OCI-LY3 (cell line): ENCODE data around the gene LRCH1.

Experiments
- H2AFZ ChIP-seq: fragments of 200-600, 300-600 bp; shearing (Covaris generic); 2 replicates; pipeline ENCODE4 v1.6.0; 2014; ENCODE audit warnings: antibody characterized with exemption, low read depth, low read length
- H3K27ac ChIP-seq: fragments of 200-600, 300-600 bp; sonication (generic); 2 replicates; pipeline ENCODE4 v1.5.1; 2014; ENCODE audit warnings: mild to moderate bottlenecking, low read length, moderate library complexity, mixed read lengths
- H3K27me3 ChIP-seq: fragments of 200-600, 300-600 bp; sonication (generic); 2 replicates; pipeline ENCODE4 v1.6.1; 2014; ENCODE audit warnings: low read depth, low read length, mixed read lengths
- H3K36me3 ChIP-seq: fragments of 200-600, 300-600 bp; sonication (generic); replicated peaks from 2 replicates; pipeline ENCODE3; 2014; ENCODE audit warnings: low read depth, low read length, mixed read lengths
- H3K4me1 ChIP-seq: fragments of 300-600, 200-600 bp; sonication (generic); 2 replicates; pipeline ENCODE4 v1.6.1; 2014; ENCODE audit warnings: low read length, mixed read lengths
- H3K4me2 ChIP-seq: fragments of 200-600, 300-600 bp; sonication (generic); 2 replicates; pipeline ENCODE4 v1.6.1; 2014; ENCODE audit warnings: low read length, mixed read lengths
- H3K4me3 ChIP-seq: fragments of 300-600, 200-600 bp; sonication (generic); 2 replicates; pipeline ENCODE4 v1.5.1; 2014; ENCODE audit warnings: antibody characterized with exemption, mild to moderate bottlenecking, low read length, moderate library complexity
- H3K79me2 ChIP-seq: fragments of 300-600, 200-600 bp; shearing (Covaris generic); 2 replicates; pipeline ENCODE4 v1.6.1; 2014; ENCODE audit warnings: mild to moderate bottlenecking, low read length, mixed read lengths
- H3K9ac ChIP-seq: fragments of 300-600, 200-600 bp; shearing (Covaris generic); 2 replicates; pipeline ENCODE4 v1.6.0; 2014; ENCODE audit warnings: mild to moderate bottlenecking, low read length, moderate library complexity
- H3K9me3 ChIP-seq: fragments of 200-600, 300-600 bp; shearing (Covaris generic); 2 replicates; pipeline ENCODE4 v1.6.1; 2014; ENCODE audit warnings: low read length, mixed read lengths; ENCODE audit not compliant: insufficient read depth
- H4K20me1 ChIP-seq: fragments of 200-600, 300-600 bp; sonication (generic); 2 replicates; pipeline ENCODE4 v1.6.1; 2016; ENCODE audit warnings: low read length, mixed read lengths; ENCODE audit not compliant: insufficient read depth
- EZH2phosphoT487 ChIP-seq: fragments of 200-600 bp; shearing (Covaris generic); IDR thresholded peaks from 2 replicates; pipeline ENCODE4 v1.6.1; 2018; ENCODE audit warnings: antibody characterized with exemption, mixed run types, low read depth
- TF ChIP-seq, protein P1 (sequence below): fragments of 200-600, 300-600 bp; sonication (generic); IDR thresholded peaks from 2 replicates; pipeline ENCODE4 v1.5.1; 2014; ENCODE audit warnings: antibody characterized with exemption, low read length, low read depth

Gene LRCH1

DNA sequence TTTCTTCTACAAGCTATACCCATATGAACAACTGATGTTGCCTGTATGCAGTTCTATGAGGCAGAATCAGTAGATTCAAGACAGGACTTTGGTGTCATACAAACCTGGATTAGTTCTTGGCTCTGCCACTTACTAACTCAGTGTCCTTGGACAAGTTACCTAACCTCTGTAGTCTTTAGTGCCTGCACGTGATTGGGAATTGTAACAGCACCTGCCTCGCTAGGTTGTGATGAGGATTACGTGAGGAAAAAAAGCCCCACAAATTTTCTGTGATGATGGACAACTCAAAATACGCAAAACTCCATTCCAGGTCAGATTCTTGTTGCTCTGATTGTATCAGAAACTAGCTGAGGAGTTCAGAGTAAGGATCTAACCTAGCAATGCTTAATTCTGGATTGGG, 89.3 kb downstream of the LRCH1 start:
- H2AFZ ChIP-seq, result no peak overlapping the region
- TF ChIP-seq EZH2phosphoT487, result no peak
- TF ChIP-seq, protein P1, sequence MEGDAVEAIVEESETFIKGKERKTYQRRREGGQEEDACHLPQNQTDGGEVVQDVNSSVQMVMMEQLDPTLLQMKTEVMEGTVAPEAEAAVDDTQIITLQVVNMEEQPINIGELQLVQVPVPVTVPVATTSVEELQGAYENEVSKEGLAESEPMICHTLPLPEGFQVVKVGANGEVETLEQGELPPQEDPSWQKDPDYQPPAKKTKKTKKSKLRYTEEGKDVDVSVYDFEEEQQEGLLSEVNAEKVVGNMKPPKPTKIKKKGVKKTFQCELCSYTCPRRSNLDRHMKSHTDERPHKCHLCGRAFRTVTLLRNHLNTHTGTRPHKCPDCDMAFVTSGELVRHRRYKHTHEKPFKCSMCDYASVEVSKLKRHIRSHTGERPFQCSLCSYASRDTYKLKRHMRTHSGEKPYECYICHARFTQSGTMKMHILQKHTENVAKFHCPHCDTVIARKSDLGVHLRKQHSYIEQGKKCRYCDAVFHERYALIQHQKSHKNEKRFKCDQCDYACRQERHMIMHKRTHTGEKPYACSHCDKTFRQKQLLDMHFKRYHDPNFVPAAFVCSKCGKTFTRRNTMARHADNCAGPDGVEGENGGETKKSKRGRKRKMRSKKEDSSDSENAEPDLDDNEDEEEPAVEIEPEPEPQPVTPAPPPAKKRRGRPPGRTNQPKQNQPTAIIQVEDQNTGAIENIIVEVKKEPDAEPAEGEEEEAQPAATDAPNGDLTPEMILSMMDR, result no peak
- no peaks in the 10 kb centered on the region for H3K36me3 ChIP-seq
- peaks cover 98% of the 10 kb centered on the region for H3K79me2 ChIP-seq
- no peak overlapping the region for H3K4me2 ChIP-seq
- H3K27ac ChIP-seq, result no peak overlapping the region
- H3K9me3 ChIP-seq, result no peaks in the 10 kb centered on the region
- H3K9ac ChIP-seq, result no peak overlapping the region
- H3K4me1 ChIP-seq, result peaks cover 50% of the 10 kb centered on the region
- no peak overlapping the region for H3K4me3 ChIP-seq
- peaks cover 65% of the 10 kb centered on the region for H4K20me1 ChIP-seq
- H3K27me3 ChIP-seq, result no peaks in the 10 kb centered on the region

DNA sequence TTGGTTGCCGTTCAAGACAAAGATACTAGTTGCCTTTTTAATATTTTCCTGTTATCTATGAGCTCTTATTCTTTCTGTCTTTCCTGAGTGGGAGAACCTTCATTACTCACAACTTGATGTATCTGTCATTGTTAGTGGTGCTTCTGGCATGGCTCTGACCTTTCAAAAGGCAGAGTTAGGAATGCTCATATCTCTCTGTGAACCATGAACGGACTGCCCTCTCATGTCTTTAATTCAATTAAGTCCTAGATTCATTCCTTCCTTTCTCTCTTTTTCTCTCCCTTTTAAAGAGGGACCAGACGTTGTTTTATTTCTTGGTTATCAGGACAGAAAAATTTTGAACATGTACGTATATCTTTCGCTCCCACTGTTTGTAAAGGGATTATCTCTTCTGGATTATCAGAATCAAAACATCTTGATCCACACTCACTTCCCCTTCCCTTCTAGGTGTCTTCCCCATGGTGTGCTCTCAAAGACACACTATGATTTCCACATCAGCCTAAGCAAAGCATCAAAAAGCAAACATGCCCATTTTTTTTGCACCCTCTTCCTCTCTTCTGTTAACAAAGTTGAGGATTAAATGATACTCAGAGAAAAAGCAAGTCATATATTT, 90.3 kb downstream of the LRCH1 start:
- peaks cover 59% of the 10 kb centered on the region for H3K4me1 ChIP-seq
- H3K4me3 ChIP-seq, result no peak overlapping the region
- H3K9me3 ChIP-seq, result no peaks in the 10 kb centered on the region
- peaks cover 99% of the 10 kb centered on the region for H3K79me2 ChIP-seq
- no peaks in the 10 kb centered on the region for H3K27me3 ChIP-seq
- no peak overlapping the region for H3K9ac ChIP-seq
- TF ChIP-seq, protein P1, result no peak
- no peak for TF ChIP-seq EZH2phosphoT487
- no peak overlapping the region for H3K4me2 ChIP-seq
- H3K36me3 ChIP-seq, result no peaks in the 10 kb centered on the region
- H4K20me1 ChIP-seq, result peaks cover 70% of the 10 kb centered on the region
- H3K27ac ChIP-seq, result no peak overlapping the region
- H2AFZ ChIP-seq, result no peak overlapping the region

DNA sequence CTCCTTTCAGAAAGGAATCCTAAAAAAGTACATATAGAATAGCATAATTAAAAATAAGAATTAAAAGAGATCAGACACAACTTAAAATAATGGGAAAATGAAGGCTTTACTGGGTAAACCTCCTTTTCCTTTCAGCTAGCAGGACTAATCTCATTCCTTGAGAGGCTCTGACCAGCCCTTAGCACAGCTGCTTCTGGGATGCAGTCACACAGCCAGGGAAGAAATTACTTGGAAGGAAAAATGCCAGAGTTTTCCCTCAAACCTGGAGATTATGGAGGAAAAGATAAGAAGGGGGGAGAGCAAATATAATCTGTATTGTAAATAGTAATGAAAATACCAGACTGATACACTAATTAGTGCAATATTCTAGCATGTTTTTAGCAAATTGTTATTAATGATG, 91.8 kb downstream of the LRCH1 start:
- H2AFZ ChIP-seq, result no peak overlapping the region
- TF ChIP-seq EZH2phosphoT487, result no peak
- TF ChIP-seq, protein P1, result no peak
- H3K4me2 ChIP-seq, result no peak overlapping the region
- no peak overlapping the region for H3K9ac ChIP-seq
- H3K4me1 ChIP-seq, result peaks cover 50% of the 10 kb centered on the region
- peaks cover 99% of the 10 kb centered on the region for H3K79me2 ChIP-seq
- no peaks in the 10 kb centered on the region for H3K9me3 ChIP-seq
- no peak overlapping the region for H3K27ac ChIP-seq
- H3K36me3 ChIP-seq, result no peaks in the 10 kb centered on the region
- no peak overlapping the region for H3K4me3 ChIP-seq
- H4K20me1 ChIP-seq, result peaks cover 67% of the 10 kb centered on the region
- no peaks in the 10 kb centered on the region for H3K27me3 ChIP-seq

DNA sequence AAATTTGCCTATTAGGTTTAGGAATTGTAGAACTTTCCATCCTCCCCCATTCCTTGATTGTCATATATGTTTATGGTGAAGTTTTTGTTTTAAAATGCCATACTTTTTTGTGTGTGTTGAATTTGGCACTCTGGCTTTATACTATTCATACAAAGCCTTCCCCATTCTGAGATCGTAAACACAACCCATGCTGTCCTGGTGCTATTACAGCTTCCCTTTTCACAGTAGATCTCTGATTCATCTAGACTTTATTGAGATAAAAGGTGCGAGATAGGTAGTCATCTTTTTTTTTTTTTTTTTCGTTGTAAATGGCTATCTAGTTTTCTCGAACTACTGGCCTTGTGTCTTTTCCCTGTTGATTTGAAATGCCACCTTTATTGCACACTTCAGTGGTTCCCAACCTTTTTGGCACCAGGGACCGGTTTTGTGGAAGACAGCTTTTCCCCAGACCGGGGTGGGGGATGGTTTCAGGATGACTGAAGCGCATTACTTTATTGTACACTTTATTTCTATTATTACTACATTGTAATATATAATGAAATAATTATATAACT, 94.6 kb downstream of the LRCH1 start:
- no peak overlapping the region for H2AFZ ChIP-seq
- peaks cover 3% of the 10 kb centered on the region for H3K36me3 ChIP-seq
- H3K27me3 ChIP-seq, result no peaks in the 10 kb centered on the region
- H3K9ac ChIP-seq, result no peak overlapping the region
- H3K4me2 ChIP-seq, result peak overlapping the region; percentile 69
- peaks cover 48% of the 10 kb centered on the region for H3K4me1 ChIP-seq
- no peaks in the 10 kb centered on the region for H3K9me3 ChIP-seq
- H3K79me2 ChIP-seq, result peaks cover 85% of the 10 kb centered on the region
- H3K27ac ChIP-seq, result no peak overlapping the region
- TF ChIP-seq, protein P1, result no peak
- no peak for TF ChIP-seq EZH2phosphoT487
- peaks cover 51% of the 10 kb centered on the region for H4K20me1 ChIP-seq
- H3K4me3 ChIP-seq, result peak overlapping the region; percentile 12; the same call in 1 of the 2 replicates
